ENCODE data around the gene GORASP1.
"Not testable (repeated sequence)": the region's sequence is repeated elsewhere in the genome, so short reads cannot be mapped to it uniquely, and the experiment has no call there.

Gene GORASP1

DNA sequence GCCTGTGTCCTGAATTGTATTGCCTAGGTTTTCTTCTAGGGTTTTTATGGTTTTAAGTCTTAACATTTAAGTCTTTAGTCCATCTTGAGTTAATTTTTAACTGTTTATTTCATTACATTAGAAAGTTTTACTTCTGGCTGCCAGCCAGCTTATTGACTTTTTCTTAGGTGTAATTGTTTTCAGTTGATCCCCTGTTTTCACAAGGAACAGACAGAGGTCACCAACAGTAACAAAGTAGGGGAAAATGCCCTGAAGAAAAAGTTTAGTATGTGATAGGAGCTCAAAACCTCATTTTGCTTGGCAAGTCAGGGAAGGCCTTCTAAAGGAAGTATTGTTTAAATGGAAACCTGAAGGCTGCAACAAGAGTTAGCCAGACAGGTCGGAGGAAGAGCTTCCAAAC is 45.2 kb downstream of the GORASP1 start:
- no peak for DNase-seq

DNA sequence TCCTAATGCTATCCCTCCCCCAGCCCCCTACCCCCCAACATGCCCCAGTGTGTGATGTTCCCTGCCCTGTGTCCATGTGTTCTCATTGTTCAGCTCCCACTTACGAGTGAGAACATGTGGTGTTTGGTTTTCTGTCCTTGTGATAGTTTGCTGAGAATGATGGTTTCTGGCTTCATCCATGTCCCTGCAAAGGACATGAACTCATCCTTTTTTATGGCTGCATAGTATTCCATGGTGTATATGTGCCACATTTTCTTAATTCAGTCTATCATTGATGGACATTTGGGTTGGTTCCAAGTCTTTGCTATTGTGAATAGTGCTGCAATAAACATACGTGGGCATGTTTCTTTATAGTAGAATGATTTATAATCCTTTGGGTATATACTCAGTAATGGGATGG is 46.2 kb downstream of the GORASP1 start:
- DNase-seq, result not testable (repeated sequence)

DNA sequence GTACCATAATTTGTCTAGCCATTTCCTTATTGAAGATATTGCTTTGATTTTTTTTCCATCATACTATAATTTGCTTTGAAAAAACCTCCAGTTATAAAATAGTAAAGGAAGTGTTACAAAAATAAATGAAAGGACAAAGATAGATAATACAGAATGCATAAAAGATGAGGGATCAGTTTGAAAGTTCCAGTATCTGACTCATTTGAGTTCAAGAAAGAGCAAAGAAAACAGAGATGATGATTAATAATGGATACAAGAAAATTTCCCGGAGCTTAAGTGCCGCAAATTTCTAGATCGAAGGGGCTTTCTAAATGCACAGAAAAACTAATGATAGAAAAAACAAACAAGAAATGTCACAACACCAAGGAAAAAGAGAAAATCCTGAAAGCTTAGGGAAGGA is 51.3 kb downstream of the GORASP1 start:
- no peak for DNase-seq

DNA sequence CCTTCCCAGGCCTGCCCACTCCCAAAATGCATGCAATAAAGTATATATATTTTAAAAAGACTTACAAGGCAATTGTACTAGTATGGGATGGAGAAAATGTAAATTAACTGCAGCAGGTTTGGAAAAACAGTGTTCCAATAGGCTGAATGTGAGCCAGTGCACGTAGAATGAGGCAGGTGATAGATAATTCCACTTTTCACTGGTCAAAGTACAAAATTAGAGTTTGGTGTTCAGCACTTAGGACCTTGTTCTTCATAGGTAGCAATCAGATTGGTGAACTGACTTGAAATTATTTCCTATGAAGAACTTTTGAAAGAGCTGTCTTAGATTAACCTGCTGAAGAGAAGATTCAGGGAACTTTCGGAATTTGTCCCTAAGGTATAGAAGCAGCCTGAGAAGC is 53.7 kb downstream of the GORASP1 start:
- DNase-seq, result no peak

DNA sequence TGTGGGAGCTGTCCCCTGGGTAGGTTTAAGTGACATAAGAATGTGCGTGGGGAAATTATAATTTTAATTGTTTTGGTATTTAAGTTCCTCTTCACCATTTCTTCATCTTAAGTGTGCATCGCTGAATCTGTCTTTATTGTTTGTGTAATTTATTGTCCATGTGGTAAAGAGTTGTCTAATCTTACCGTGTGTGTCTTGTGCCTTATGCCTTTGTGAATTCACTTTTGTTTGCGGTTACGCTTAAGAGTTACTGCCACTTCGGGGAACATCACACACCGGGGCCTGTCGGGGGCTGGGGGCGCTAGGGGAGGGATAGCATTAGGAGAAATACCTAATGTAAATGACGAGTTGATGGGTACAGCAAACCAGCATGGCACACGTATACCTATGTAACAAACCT is 54.8 kb downstream of the GORASP1 start:
- DNase-seq, result no peak

DNA sequence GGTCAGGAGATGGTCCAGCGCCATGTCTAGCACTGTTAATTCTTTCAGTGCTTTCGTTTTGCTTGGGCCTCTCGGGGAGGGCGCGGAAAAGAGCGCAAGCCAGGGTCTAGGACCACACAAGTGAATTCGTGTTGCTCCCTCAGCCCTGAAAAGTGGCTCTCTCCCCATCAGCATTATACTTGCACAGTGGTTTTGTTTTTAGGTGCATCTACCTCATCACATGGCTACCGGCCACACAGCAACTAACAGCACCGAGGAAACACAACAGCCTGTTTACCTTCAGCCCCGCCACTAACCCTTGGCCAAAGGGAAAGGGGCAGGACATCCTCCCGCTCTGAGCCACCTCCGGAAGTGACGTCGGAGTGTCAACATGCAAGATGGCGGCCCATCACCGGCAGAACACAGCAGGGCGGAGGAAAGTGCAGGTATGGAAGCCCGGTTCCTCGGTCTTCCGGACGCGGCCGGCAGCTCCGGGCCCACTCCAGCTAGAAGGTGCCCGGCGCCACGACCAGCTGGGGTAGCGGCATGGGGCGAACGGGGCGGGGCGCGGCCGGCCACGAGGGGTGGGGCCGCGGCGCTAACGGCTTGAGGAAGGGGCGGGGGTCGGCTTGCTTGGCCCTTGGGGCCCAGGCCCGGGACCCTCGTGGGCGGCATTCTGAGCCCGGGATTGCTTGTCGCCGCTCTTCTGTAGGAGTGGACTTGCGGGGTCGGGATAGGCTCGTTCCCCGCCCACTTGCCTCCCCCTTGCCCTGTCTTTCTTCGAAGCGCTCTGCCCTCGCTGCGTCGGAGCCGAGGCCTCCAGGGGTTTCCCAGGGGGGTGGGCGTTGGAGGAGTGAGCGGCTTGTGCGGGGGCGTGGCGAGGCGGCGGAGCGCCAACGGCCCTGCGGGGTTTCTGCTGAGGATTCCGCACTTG is 55.5 kb downstream of the GORASP1 start, which contains the start of the genes SCN11A and WDR48:
SCN11A (minus strand) TSS at position 296 of the 913 bp plus-strand sequence. CDS start 101,582 bp downstream, outside the sequence.
WDR48 (plus strand) TSS at position 368 of the 913 bp plus-strand sequence; CDS start at position 378, 10 bp downstream.
- DNase-seq, result peak; percentile 72 to 91

DNA sequence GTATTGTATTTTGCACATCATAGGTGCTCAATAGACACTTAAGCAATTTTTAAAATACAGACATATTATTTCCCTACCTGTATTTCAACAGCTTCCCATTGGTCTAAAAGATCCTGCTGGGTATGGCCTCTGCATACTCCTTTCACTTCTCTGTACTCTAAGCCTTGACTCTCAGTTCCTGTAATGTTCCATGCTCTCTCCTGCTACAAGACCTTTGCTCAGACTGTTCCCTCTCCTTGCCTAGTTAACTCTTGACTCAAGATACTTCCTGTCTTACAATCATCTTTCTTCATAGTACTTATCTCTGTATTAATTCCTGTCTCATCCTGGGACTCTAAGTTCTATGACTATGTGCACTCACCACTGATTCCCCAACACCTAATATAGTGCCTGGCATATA is 57.4 kb downstream of the GORASP1 start:
- no peak for DNase-seq

Measured in SW 1271 (cell line).